ENCODE measurements around the gene JPH3. TPM values are rescaled to one million over a fixed set of nuclear protein-coding genes. Genes with fewer than 3 reads are reported as not detected.

The JPH3 gene
- total RNA-seq, 6 donors from 2014 or later, result 0.24 TPM; not detected in 5

- 30 to 55% methylated on average over 2 to 6 of the region's 7 CpGs for WGBS, 2 donors
- DNase-seq (peak; percentile 36 to 70), ATAC-seq (ENCODE audit: low FRiP score in 2 of 2) (peak in 1 of 2 donors; percentile 47)
- Histone ChIP-seq H3K36me3 (no peaks in the 10 kb centered on the region), H3K4me3 (no peak overlapping the region), H3K4me1 (peaks cover 0 to 22% (median 9%) of the 10 kb centered on the region in 4 donors), H3K27ac (peak overlapping the region; percentile 50 to 77 (median 69)), H3K27me3 (no peaks in the 10 kb centered on the region), H3K9me3 (no peaks in the 10 kb centered on the region)
- TF ChIP-seq CTCF (IDR thresholded peaks at IDR 0.05), result no peak
- TF ChIP-seq EP300 (IDR thresholded peaks at IDR 0.05), result peak in 3 of 4 donors; percentile 21 to 40 (median 35)
- TF ChIP-seq POLR2A (IDR thresholded peaks at IDR 0.05), result no peak
- peak; percentile 74 to 77 for TF ChIP-seq POLR2AphosphoS5 (IDR thresholded peaks at IDR 0.05)
Measured at GRCh38 chr16:87556941-87557459, 45.3 kb upstream of the JPH3 start.

GRCh38 chr16:87558682-87559081 lies 43.6 kb upstream of the JPH3 start:
- ATAC-seq (ENCODE audit: low FRiP score in 2 of 2) (no peak), DNase-seq (no peak)
- H3K27ac ChIP-seq, result no peak overlapping the region
- no peaks in the 10 kb centered on the region for H3K27me3 ChIP-seq
- H3K36me3 ChIP-seq, result no peaks in the 10 kb centered on the region
- TF ChIP-seq EP300 (IDR thresholded peaks at IDR 0.05) (no peak), CTCF (IDR thresholded peaks at IDR 0.05) (no peak), POLR2A (IDR thresholded peaks at IDR 0.05) (no peak), POLR2AphosphoS5 (IDR thresholded peaks at IDR 0.05) (no peak)
- H3K4me1 ChIP-seq, result peaks cover 0 to 22% (median 9%) of the 10 kb centered on the region in 4 donors
- WGBS, 2 donors, result 83 to 88% methylated on average over 3 of the region's 3 CpGs
- H3K4me3 ChIP-seq, result no peak overlapping the region
- no peaks in the 10 kb centered on the region for H3K9me3 ChIP-seq

GRCh38 chr16:87559945-87560344 lies 42.4 kb upstream of the JPH3 start:
- no peak overlapping the region for H3K4me3 ChIP-seq
- no peaks in the 10 kb centered on the region for H3K27me3 ChIP-seq
- TF ChIP-seq EP300 (IDR thresholded peaks at IDR 0.05) (no peak), CTCF (IDR thresholded peaks at IDR 0.05) (no peak), POLR2A (IDR thresholded peaks at IDR 0.05) (no peak), POLR2AphosphoS5 (IDR thresholded peaks at IDR 0.05) (no peak)
- no peaks in the 10 kb centered on the region for H3K36me3 ChIP-seq
- H3K9me3 ChIP-seq, result no peaks in the 10 kb centered on the region
- no peak overlapping the region for H3K27ac ChIP-seq
- ATAC-seq (ENCODE audit: low FRiP score in 2 of 2) (no peak), DNase-seq (no peak)
- peaks cover 0 to 22% (median 8%) of the 10 kb centered on the region in 4 donors for H3K4me1 ChIP-seq
- 38 to 42% methylated on average over 17 of the region's 17 CpGs for WGBS, 2 donors

- TF ChIP-seq POLR2A (IDR thresholded peaks at IDR 0.05), result no peak
- no peak for TF ChIP-seq POLR2AphosphoS5 (IDR thresholded peaks at IDR 0.05)
- no peak for TF ChIP-seq EP300 (IDR thresholded peaks at IDR 0.05)
- no peak for TF ChIP-seq CTCF (IDR thresholded peaks at IDR 0.05)
- no peaks in the 10 kb centered on the region for H3K9me3 ChIP-seq
- 72 to 77% methylated on average over 10 of the region's 12 CpGs for WGBS, 2 donors
- H3K4me3 ChIP-seq, result no peak overlapping the region
- H3K27me3 ChIP-seq, result no peaks in the 10 kb centered on the region
- H3K4me1 ChIP-seq, result peaks cover 0 to 22% (median 4%) of the 10 kb centered on the region in 4 donors
- ATAC-seq (ENCODE audit: low FRiP score in 2 of 2), result peak; percentile 56 to 59
- DNase-seq, result peak; percentile 32 to 68
- H3K36me3 ChIP-seq, result no peaks in the 10 kb centered on the region
- no peak overlapping the region for H3K27ac ChIP-seq
Measured at GRCh38 chr16:87560428-87561199, 41.7 kb upstream of the JPH3 start.
